Endothelial cell of umbilical vein (primary cell): ENCODE measurements around the gene MEF2A. TPM values are rescaled to one million over a fixed set of nuclear protein-coding genes. Genes with fewer than 3 reads are reported as not detected.

Source experiments
- BruUV-seq: library from RNA; stranded (reverse); fragments of 400-500 nt; replicated peaks from 2 replicates; lab custom pipeline; 2021; lab: Mats Ljungman, UMichigan
- CTCF ChIA-PET: fragments of 300-600, 350-600 bp; sonication (Branson Sonifier 250); formaldehyde crosslinking; loops from one replicate; lab custom pipeline; 2021; ENCODE audit warnings: antibody characterized with exemption, inconsistent platforms; lab: Charles Lee
- POLR2A ChIA-PET: fragments of 300-600, 350-600 bp; sonication (Branson Sonifier 250); formaldehyde crosslinking; loops from one replicate; lab custom pipeline; 2021; ENCODE audit warnings: antibody characterized with exemption, inconsistent platforms; lab: Charles Lee
- DNase-seq: peaks from one replicate; pipeline ENCODE4 v3.0.0-alpha.2; 2011; ENCODE audit warnings: low read depth, low spot score
- FAIRE-seq: peaks from 2 replicates; lab custom pipeline; 2011; peaks lifted over from hg19 to GRCh38; lab: Jason Lieb, UNC
- H2AFZ ChIP-seq: 2 replicates; pipeline ENCODE4 v1.6.0; 2012; ENCODE audit warnings: low read depth, low read length, control low read depth, inconsistent platforms
- H3K27ac ChIP-seq: 2 replicates; pipeline ENCODE4 v1.5.1; 2011; ENCODE audit warnings: low read depth, mild to moderate bottlenecking, control low read depth, low read length, moderate library complexity; ENCODE audit not compliant: insufficient read depth
- H3K27me3 ChIP-seq, 2 experiments: 2 replicates each; pipeline versions ENCODE4 v1.6.0 to v1.6.1; 2011; ENCODE audit warnings: low read length in 2 of 2, mixed read lengths in 1 of 2; ENCODE audit not compliant: control insufficient read depth in 2 of 2, insufficient read depth in 2 of 2
- H3K36me3 ChIP-seq, 2 experiments: 2 replicates in 1 of 2; 3 replicates in 1 of 2; pipeline ENCODE4 v1.5.1; 2011; ENCODE audit warnings: low read length in 2 of 2, mild to moderate bottlenecking in 1 of 2, moderate library complexity in 1 of 2; ENCODE audit not compliant: control insufficient read depth in 2 of 2, insufficient read depth in 2 of 2; ENCODE audit errors: extremely low read depth in 1 of 2
- H3K4me1 ChIP-seq: 3 replicates; pipeline ENCODE4 v1.5.1; 2011; ENCODE audit warnings: mild to moderate bottlenecking, low read length; ENCODE audit not compliant: control insufficient read depth, insufficient read depth; ENCODE audit errors: extremely low read depth
- H3K4me2 ChIP-seq: 2 replicates; pipeline ENCODE4 v1.6.1; 2011; ENCODE audit warnings: low read length, control low read depth, mixed read lengths; ENCODE audit not compliant: insufficient read depth
- H3K4me3 ChIP-seq, 3 experiments: fragments of 200-600 bp in 1 of 3; sonication (generic), shearing (Covaris generic) in 1 of 3; replicated peaks in 1 of 3; 2 replicates each; pipeline ENCODE4 v1.5.1; 2011 to 2016; ENCODE audit warnings: control low read depth in 3 of 3, low read length in 3 of 3, mild to moderate bottlenecking in 2 of 3, inconsistent platforms in 1 of 3, low read depth in 1 of 3, moderate library complexity in 1 of 3; ENCODE audit not compliant: insufficient read depth in 1 of 3
- H3K79me2 ChIP-seq: 2 replicates; pipeline ENCODE4 v1.6.0; 2012; ENCODE audit warnings: low read length, inconsistent platforms; ENCODE audit not compliant: control insufficient read depth, insufficient read depth
- H3K9ac ChIP-seq: replicated peaks from 2 replicates; pipeline ENCODE3; 2011; ENCODE audit warnings: low read length, control low read depth; ENCODE audit not compliant: insufficient read depth; ENCODE audit errors: extremely low read depth
- H3K9me1 ChIP-seq: replicated peaks from 3 replicates; pipeline ENCODE4 v1.6.0; 2011; ENCODE audit warnings: mild to moderate bottlenecking, low read length; ENCODE audit not compliant: control insufficient read depth, insufficient read depth; ENCODE audit errors: extremely low read depth
- H3K9me3 ChIP-seq: replicated peaks from 2 replicates; pipeline ENCODE4 v1.5.1; 2012; ENCODE audit warnings: low read length, inconsistent platforms; ENCODE audit not compliant: control insufficient read depth, insufficient read depth
- H4K20me1 ChIP-seq: replicated peaks from 2 replicates; pipeline ENCODE3; 2011; ENCODE audit warnings: mild to moderate bottlenecking, low read length; ENCODE audit not compliant: control insufficient read depth, insufficient read depth; ENCODE audit errors: extremely low read depth
- EZH2 ChIP-seq: IDR thresholded peaks from 2 replicates; pipeline ENCODE4 v1.6.1; 2012; ENCODE audit warnings: borderline replicate concordance, low read depth, mild to moderate bottlenecking, moderate library complexity, low read length, inconsistent platforms; ENCODE audit not compliant: severe bottlenecking
- FOS ChIP-seq: IDR thresholded peaks from 2 replicates; pipeline ENCODE4 v1.6.1; 2011; ENCODE audit warnings: mild to moderate bottlenecking, low read length, moderate library complexity, borderline replicate concordance; ENCODE audit not compliant: insufficient read depth
- GATA2 ChIP-seq: IDR thresholded peaks from 2 replicates; pipeline ENCODE4 v1.7.0; 2011; ENCODE audit warnings: low read depth, mild to moderate bottlenecking, moderate library complexity, mixed read lengths, low read length; ENCODE audit not compliant: insufficient read length, insufficient read depth
- JUN ChIP-seq: IDR thresholded peaks from 2 replicates; pipeline ENCODE4 v1.6.1; 2011; ENCODE audit warnings: borderline replicate concordance, low read depth; ENCODE audit not compliant: insufficient read length, insufficient read depth
- MYC ChIP-seq: IDR thresholded peaks from one replicate; pipeline ENCODE4 v1.6.1; 2011; ENCODE audit warnings: mild to moderate bottlenecking, low read depth, low read length
- POLR2A ChIP-seq: IDR thresholded peaks from 2 replicates; pipeline ENCODE4 v1.6.1; 2012; ENCODE audit warnings: low read depth, mild to moderate bottlenecking, control low read depth, low read length
- POLR2AphosphoS5 ChIP-seq: IDR thresholded peaks from 2 replicates; pipeline ENCODE4 v1.6.1; 2012; ENCODE audit warnings: low read depth, mild to moderate bottlenecking, control low read depth, low read length, moderate library complexity; ENCODE audit not compliant: insufficient read depth
- dilution Hi-C: fragments of 300-500 bp; cut with MboI; formaldehyde crosslinking; loops from one replicate; pipeline ENCODE4 v1.15.0; 2019; ENCODE audit warnings: low sequenced_read_pairs; ENCODE audit not compliant: extremely low pct_ligation_motif_present
- intact Hi-C: fragments of 100-400 bp; cut with micrococcal nuclease; formaldehyde crosslinking; loops from one replicate; pipeline ENCODE4 v1.10.0; 2022
- polyA plus RNA-seq, 4 experiments: library from polyadenylated mRNA; depleted of rRNA in 3 of 4; stranded (reverse) in 3 of 4; unstranded in 1 of 4; fragments of >200 nt; gene quantifications; 2 replicates each; pipeline versions ENCODE4 v1.2.1 to v1.2.3, GENCODE V29; 2011 to 2012; ENCODE audit warnings: missing spikeins in 1 of 4
- total RNA-seq: library from RNA; stranded (reverse); gene quantifications from 2 replicates; pipeline ENCODE4 v1.2.3, GENCODE V29; 2021
- TF ChIP-seq, protein P1 (sequence below), 2 donors: IDR thresholded peaks; 1 replicate in 1 of 2; 2 replicates in 1 of 2; pipeline ENCODE4 v1.5.1; 2011; ENCODE audit warnings: low read length in 2 of 2, mild to moderate bottlenecking in 2 of 2, moderate library complexity in 2 of 2, control low read depth in 1 of 2, inconsistent platforms in 1 of 2, low read depth in 1 of 2; ENCODE audit not compliant: insufficient read depth in 1 of 2; ENCODE audit errors: extremely low read depth in 1 of 2
- TF ChIP-seq, protein P2 (sequence below): IDR thresholded peaks from 2 replicates; pipeline ENCODE4 v1.6.1; 2011; ENCODE audit not compliant: insufficient read depth, insufficient read length

MEF2A gene
- total and polyA plus RNA-seq, 2 donors (not counting 3 experiments of a cell fraction or from before 2014, with no cell fraction given), result 38.0 to 45.3 TPM

DNA sequence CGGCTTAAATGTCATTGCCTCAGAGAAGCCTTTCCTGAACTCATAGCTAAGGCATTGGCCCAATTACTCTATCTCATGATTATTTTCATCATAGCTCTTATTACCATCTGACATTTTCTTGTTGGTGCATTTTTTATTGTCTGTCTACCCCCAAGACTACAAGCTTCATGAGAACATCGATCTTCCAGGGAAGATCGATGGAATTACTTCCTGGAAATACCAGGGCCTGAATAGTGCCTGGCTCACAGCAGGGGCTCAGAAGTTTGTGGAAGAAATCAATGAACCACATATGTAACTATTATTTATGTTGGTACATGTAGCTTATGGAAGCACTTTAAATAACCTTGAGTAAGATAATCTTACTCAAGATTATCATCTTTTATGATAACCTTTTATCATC, 7.7 kb upstream of the MEF2A start:
- H3K4me2 ChIP-seq, result no peak overlapping the region
- no peak for DNase-seq
- H3K27me3 ChIP-seq, result peaks cover 0 to 1% of the 10 kb centered on the region in 2 experiments
- TF ChIP-seq GATA2 (no peak), MYC (no peak), JUN (no peak), EZH2 (no peak), FOS (no peak), POLR2AphosphoS5 (no peak), POLR2A (no peak)
- TF ChIP-seq, protein P1, sequence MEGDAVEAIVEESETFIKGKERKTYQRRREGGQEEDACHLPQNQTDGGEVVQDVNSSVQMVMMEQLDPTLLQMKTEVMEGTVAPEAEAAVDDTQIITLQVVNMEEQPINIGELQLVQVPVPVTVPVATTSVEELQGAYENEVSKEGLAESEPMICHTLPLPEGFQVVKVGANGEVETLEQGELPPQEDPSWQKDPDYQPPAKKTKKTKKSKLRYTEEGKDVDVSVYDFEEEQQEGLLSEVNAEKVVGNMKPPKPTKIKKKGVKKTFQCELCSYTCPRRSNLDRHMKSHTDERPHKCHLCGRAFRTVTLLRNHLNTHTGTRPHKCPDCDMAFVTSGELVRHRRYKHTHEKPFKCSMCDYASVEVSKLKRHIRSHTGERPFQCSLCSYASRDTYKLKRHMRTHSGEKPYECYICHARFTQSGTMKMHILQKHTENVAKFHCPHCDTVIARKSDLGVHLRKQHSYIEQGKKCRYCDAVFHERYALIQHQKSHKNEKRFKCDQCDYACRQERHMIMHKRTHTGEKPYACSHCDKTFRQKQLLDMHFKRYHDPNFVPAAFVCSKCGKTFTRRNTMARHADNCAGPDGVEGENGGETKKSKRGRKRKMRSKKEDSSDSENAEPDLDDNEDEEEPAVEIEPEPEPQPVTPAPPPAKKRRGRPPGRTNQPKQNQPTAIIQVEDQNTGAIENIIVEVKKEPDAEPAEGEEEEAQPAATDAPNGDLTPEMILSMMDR (IDR thresholded peaks at IDR 0.05; ENCODE audit: extremely low read depth in 1 of 2, insufficient read depth in 1 of 2, low read depth in 1 of 2, low read length in 2 of 2), result no peak
- TF ChIP-seq, protein P2, sequence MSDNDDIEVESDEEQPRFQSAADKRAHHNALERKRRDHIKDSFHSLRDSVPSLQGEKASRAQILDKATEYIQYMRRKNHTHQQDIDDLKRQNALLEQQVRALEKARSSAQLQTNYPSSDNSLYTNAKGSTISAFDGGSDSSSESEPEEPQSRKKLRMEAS, result no peak
- no peak for FAIRE-seq
- ChIA-PET CTCF (interaction anchor here (0.5 to 2.6 kb wide), 2 partner anchors 146 to 175 kb away, joined by 3 to 9 read pairs; partner anchors contain the start of gene LYSMD4), POLR2A (no interaction called here)
- H3K4me3 ChIP-seq, result no peak overlapping the region
- no peaks in the 10 kb centered on the region for H3K4me1 ChIP-seq
- H3K9ac ChIP-seq, result no peak overlapping the region
- intact Hi-C loops, result no loop called here
- dilution Hi-C loops, result no loop called here
- H3K36me3 ChIP-seq, result no peaks in the 10 kb centered on the region
- H3K27ac ChIP-seq, result no peak overlapping the region
- no peaks in the 10 kb centered on the region for H3K9me3 ChIP-seq
- no peaks in the 10 kb centered on the region for H3K79me2 ChIP-seq
- H2AFZ ChIP-seq, result no peak overlapping the region
- H3K9me1 ChIP-seq, result no peaks in the 10 kb centered on the region
- BruUV-seq, result no TSS peak
- H4K20me1 ChIP-seq, result no peaks in the 10 kb centered on the region
